Inflammatory macrophage (primary cell): Measurements from ENCODE around the gene E2F8.

Experiments
- DNase-seq, 2 donors: peaks; one replicate each; pipeline ENCODE4 v3.0.0-alpha.2; 2020 to 2022

The E2F8 gene

DNA sequence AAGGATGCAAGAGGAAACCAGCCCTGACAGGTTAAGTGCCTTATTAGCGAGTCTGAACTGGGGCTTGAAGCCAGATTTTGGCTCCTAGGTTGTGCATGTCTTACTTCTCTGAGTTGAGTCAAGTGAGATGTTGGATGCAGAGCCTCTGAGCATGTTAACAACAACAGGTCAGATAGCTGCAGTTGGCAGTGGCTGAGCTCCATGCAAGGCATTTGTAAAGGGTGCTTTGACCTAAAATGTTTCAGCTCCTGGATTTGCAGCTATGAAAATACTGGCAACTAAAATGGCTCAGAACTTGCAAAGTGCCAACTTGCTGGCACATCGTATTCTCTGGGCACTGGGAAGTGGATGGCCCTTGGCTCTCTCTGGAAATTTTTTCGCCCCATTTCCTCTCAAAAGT lies 22.5 kb downstream of the E2F8 start:
- no peak for DNase-seq

DNA sequence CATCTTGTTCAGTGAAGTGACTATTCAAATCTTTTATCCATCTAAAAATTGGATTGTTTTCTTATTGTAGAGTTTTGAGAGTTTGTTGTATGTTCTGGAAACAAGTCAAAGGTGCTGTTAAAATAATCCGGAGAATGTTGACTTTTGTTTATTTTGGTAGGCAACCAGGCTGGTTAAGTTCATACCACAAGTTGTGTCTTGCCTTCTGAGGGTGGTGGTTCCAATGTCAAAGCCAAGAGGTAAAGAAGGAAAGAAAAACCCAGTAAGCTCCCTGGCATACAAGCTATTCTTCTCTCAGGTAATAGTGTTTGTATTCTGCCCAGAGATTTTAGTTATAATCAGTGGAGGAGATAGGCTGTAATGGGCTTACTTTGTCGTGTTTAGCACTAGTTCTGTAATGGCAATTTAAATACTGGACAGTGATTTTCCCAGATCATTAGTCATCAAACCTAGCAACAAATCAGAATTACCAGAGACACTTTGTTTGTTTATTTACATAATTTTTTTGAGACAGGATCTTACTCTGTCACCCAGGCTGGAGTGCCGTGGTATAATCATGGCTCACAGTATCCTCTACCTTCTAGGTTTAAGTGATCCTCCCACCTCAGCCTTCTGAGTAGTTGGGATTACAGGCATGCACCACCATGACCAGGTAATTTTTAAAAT lies 23.9 kb downstream of the E2F8 start:
- DNase-seq, result no peak

DNA sequence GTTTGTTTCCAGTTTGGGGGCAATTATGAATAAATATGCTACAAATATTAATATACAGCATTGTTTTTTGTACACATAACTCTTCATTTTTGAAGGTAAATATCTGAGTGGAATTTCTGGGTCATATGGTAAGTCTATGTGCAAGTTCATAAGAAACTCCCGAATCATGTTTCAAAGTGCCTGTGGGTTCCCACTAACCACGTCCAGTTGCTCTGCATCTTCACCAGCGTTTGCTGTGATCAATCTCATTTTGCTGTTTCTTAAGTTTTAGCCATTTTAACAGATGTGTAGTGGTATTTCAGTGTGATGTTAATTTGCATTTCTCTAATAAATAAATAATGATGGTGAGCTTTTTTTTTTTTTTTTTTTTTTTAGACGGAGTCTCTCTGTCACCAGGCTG lies 24.7 kb downstream of the E2F8 start:
- no peak for DNase-seq

DNA sequence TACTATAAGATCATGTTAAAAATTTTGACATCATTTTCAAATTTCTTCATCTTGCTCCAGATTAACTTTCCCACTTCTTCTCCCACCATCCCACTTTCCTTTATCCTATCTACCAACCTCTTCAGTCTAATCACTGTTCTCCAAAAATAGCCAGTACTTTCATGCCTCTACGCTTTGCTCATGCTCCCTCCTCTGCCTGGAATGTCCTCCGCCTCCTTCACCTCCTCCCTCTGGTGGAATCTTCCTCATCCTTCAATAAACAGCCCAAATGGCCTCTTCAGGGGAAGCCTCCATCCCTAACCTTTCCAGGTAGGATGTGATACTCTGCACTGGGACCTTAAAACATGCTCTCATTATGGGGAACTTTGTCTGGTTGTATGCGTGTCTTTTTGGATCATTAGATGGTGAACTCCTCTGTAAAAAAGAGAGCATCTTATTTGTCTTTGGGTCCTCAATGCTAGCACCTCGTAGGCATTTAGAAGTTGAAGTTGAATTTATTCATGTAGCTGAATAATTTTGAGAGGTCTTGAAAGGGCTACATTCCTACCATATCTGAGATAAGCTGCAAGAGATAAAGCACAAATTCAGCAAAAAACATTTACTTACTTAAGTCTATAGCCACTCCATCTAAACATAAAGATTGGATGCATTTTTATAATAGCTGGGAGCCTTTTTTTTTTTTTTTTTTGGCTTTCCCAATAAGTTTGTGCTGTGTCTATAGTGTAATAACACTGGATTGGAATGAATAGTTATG lies 31.0 kb downstream of the E2F8 start:
- no peak for DNase-seq

DNA sequence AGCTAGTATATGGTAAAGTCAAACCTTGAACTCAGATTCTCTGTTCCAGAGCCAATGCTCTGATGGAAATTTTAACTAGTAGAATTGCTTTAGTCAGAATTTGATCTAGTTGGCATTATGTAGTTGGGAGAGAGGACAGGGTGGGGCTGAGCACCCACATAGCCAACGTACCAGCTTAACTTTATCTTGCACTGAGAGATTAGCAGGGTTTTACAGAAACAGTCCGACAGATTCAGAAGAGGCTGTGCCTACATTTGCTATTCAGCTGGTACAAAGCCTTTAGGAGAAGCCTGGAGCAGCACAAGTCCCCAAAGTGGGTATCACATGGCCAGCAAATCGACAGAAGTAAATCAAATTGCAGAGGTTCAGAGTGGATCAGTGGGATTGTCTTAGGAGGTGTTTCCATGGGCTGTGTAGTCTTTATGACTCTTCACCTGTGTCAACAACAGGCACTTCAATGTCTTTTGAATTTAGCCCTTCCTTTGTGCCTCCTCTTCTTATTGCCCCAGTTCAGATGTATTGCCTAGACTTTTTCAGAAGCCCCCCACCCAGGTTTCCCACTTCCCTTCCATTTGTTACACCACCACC lies 31.7 kb downstream of the E2F8 start:
- no peak for DNase-seq

DNA sequence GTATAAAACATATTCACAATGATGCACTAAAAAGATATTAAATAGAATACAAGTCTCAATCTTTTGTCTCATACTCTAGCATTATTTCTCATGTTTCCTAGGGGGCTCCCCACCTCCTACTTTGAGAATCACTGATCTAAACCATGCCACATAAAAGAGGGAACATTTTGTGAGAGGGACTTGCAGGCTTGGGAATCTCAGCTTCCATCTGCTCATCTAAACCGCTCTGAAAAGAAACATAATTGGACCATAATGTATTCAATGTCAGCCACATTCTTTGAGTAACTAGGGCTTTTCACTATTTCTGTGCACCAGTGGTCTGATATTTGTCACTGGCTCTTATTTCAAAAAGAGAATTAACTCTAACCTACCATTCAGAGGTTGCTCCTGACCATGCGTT lies 32.6 kb downstream of the E2F8 start:
- DNase-seq, result no peak

DNA sequence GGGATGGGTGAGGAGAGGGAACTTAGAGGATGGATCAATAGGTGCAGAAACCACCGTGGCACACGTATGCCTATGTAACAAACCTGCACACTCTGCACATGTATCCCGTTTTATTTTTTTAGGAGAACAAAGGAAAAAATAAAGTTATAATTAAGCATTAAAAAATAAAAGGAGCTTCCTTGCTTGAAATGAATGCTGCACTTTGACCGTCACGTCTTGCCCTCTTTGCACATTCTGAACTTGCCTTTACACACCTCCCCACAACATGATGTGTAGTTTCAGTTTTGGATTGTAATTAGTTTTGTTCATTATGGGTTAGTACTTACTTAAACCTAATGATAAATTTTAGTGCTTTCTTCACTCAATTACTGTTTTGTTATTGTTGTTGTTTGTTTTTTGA lies 35.9 kb downstream of the E2F8 start:
- DNase-seq, result no peak

DNA sequence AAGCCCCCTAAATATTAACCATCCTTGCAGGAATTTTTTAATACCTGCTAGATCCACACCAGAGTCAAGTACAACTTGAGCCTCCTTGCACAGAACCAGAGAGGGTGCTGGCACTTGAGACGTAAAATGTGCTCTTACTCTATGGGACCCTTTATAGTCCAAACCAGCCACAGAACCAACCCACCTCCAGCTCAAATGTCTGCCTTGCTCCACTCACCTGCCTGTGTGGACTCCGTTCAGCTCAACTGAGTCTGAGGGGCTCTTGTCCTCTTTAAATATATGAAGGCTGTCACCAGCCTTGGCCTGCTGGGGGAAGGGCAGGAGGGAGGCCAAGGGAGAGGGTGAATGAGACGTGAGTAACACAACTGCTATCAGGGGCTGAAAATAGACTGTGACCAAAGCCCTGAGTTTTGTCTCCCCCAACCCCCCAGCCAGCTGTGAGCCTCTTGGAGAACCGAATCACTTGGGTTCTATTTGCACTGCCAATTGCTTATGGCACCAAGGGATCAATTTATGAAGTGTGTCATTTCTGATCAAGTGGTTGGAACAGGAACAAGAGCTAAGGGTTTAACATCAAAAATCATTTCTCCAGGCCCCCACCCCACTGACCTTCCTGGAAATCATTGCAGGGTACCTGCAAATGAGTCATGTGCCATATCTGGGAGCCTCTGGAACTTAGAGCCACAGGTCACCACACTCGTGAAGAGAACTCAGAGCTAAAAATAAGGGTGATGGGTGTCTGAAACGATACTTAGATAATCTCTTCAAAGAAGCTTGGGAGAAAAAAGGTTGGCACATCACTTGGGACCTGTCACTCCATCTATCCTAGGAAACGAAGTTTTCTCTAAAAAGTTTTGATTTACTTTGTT lies 38.8 kb downstream of the E2F8 start, which contains the start of gene CSRP3:
Gene CSRP3, minus strand, starts transcription at position 247 of the 869 bp plus-strand sequence. CDS start 9,535 bp downstream, outside the sequence.
- no peak for DNase-seq

DNA sequence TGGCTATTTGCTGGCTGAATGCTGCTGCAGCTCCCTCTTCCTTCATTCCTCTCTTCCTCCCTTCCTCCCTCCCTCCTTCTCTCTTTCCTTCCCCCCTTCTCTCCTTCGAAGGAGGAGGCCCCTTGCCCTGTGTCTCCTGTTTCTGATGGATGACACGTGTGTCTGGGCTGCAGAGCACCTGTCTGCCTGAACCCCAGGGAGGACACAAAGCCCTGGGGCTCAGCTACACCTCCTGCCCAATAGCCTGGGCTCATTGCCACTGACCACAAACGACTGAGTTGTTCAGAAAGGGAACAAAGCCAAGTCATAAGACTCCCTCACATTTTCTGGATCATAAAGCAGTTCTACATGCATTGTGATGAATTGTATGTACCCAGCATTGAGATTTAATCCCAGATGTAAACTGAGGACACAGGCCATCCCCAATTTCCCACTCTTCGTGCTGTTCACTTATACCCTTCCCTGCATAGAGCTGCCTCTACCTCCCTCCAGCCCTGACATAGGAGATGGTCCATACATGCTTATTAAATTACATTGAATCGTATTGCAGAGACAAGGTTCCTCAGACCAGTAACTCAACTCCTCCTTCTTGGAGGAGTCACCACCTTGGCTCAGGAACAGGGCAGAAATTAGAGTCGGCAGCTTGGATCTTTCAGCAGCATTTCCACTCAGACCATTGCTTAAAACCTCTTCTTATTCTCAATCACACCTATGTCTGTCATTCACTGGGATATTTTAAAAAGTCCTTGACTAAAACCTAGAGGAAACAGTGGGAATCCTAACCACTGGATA lies 40.1 kb downstream of the E2F8 start:
- no peak for DNase-seq

DNA sequence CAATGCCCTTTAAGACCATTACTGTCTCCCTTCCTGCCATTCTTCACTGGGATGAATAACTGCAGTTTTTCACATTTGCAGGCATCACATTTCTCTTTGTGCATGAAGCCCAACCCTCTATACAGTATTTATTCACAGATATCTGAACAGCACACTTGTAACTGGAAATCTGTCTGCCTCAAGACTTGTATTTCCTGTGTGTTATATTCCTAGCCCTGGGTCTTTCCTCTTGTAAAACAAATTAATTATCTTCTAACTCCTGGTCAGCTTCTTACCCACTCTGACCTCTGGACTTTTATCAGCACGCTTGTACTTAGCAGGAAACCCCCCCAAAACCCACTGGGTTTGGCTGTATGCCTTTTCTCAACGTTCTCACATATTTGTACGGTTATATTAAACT lies 41.0 kb downstream of the E2F8 start:
- no peak for DNase-seq

DNA sequence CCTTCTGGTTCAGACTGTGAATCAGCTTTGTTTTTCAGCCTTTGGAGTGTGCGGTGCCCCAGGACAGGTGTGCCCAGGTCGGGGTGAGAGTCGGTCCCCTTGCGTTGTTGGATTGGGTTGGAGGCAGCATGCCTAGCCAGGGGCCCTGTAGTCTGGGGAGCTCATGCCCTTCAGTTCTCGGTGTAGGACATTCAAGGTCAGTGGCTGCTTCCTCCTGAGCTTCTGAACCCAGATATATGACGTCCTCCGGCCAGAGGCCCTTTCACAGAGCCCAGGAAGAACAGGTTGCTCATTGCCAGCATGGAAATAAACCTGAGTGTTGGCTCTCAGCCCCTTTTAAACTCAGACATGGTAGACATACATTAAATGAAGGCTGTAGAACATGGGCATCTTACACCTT lies 41.7 kb downstream of the E2F8 start:
- DNase-seq, result no peak

DNA sequence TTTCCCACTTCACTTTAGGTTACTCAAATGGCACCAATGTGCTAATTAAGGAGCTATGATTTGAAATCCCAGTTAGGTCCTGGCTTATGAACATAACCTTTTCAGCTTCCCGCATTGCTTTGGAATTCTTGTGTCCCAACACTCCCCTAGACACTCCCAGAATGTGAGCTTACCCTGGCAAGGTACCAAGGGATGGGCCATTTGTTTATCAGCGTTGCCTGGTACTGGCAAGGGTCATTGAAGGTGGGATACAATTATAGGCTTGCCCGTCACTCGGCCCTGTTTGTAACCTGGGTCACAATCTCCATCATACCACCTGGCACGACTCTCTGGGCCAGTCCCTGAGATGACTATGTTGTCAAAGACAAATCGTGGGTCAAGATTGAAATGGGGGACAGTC lies 44.3 kb downstream of the E2F8 start:
- no peak for DNase-seq

DNA sequence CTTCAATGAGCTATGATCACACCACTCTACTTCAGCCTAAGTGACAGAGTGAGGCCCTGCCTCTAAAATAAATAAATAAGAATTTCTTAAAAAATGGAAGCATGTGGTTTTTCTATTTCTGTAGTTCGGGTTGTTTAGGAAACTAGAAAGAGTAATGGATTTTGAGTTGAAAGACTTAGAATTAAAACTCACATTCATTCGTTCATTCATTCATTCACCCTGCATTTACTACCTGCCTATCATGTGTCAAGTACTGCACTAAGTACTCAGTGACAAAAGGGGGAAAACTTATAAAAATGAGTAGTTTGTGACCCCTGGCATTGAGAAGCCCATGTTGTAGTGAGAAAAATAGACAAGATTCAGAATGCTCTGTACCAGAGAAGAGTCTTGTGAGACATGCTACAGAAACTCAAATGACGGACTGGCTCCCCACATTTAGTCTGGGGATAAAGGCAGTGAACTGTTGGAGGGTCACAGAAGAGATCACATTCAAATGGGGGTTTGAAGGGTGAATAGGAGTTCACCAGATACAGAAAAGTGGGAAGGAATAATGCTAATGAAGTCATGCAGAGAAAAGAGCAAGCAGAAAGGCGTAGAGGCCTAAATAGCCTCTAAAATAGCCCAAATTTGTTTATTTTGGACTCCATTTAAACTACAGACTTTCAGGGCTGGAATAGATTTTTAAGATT lies 46.0 kb downstream of the E2F8 start:
- no peak for DNase-seq

DNA sequence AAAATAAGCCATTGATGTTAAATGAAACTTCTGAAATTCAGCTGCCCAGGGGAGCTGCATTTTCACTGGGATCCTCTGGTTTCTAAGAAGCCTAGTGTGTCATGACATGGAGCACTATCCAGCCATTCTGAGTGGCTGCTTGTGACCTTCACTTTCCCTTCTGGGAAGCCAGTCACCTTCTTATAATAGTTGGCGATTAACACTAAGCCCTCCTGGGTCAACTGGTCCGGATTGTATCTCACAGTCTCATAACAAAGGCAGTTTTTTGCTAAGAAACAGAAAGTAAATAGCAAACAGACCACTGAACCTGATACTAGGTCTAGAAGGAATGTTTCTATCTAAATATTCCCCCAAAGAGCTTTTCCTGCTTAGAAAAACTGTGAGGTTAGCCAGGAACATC lies 46.8 kb downstream of the E2F8 start:
- no peak for DNase-seq

DNA sequence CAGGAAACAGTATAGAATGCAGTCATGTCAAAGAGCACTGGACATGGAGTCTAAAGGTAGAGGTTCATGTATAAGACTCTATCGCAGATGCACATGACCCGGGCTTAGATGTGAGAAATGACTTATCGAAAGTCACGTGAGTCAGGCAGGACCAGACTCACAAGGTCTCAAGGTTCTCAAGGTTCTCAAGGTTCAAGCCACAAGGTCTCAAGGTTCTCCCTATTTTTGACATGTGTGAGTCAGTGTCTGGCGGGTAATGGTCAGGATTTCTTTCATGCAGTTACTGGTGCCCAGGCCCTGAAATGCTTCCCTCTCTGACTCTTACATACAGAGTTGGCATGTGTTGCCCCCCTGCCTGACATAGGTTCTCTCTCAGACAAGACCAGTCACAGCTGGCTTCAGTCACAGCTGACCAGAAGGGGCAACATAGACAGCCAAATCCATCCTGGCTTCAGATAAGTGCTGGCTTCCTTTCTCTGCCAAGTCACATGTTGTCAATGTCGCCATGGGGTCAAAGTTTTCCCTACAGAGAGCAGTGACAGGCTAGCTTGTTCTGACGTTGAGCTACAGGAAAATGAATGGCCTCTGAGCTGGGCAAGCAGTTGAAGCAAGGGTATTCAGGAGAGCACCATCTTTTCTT lies 49.1 kb downstream of the E2F8 start:
- no peak for DNase-seq

DNA sequence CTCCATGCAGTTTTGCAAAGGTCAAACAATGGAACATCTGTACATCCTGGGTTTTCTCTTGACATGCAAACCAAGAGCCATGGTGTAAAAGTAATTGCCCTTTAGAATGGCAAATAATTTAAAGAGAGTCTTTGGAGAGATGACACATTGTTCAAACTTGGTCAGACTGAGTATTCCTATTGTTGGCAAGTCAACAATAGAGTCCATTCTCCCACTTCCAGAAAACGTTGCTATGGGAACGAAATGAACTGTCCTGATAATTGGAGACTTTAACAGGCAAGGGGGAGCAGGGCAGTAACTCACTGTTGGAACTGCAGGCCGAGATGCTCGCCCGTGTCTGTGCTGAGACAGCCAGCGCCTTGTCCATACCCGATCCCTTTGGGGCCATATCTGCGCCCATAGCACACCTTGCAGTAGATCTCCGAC lies 52.9 kb downstream of the E2F8 start:
- no peak for DNase-seq

DNA sequence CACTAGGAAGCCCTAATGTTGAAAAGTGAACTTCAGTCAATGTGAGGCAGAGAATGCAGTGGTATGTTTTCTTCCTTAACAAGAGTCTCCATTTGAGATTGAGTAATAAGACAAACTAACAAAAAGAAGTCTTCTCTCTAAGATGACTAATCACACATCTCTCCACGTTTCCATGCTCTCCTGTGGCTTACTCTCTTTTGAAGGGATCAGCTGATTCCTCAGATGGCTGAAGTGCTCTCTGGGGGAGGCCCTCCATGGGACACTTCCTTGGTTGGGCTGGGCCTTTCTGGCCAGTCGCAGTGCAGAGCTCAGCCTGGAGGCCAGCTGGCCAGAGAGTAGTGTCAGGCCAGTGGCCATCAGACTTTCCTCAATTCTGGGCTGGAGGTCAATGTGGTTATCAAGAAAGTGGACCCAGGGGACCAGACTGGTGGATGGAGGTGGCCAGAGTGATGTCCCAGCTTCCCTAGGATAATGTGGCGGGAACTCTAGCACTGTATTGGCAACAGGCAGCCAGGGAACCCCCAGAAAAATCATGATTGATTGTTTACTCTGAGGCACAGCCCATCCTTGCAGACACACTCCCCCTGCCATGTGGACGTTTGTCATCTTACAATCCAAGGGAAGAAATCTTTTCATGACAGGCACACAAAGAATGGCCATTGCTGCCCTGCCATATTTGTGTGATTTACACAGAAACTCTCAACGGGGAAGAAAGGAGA lies 53.5 kb downstream of the E2F8 start:
- no peak for DNase-seq

DNA sequence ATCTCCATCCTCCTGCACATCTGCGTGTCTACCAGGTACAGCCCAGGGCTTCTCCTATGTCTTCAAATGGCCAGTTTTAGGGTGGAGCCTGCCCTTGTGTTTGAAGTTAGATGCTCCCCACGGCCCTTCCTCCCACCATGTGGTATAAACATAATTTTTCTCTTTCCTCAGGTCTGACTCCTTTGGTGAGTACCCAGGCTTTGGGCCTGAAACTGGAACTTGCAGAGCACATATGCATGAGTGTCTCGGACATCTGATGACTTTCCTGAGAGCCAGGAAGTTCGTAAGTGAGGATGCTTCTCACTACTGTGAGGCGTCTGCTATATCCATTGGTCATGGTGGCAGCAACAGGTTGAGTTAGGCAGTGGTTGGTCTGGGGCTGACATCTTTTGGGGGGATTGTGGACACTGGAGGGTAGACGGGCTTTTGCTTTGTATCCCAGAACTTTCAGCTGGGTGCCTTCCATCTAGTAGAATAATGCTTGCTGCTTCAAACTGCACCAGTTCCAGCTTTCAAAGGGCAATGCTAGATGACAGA lies 55.2 kb downstream of the E2F8 start:
- DNase-seq, result no peak

DNA sequence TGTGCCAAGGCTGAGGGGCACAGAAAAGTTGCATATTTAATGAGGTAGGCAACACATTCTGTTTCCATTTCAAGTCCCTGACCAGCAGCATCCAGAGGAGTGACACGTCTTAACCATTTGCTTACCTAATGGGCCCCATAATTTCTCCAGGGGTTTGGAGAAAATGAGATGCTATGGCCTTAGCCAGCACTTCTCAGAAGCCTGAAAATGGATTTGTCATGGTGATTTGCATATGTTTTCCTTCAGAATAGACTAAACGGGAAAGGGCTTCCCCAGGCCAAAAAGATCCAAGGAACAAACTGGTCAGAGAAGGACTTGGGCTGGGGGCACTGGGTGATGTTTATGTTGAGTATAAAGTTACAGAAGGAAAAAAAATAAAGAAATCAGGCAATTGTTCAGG lies 55.7 kb downstream of the E2F8 start:
- DNase-seq, result no peak

DNA sequence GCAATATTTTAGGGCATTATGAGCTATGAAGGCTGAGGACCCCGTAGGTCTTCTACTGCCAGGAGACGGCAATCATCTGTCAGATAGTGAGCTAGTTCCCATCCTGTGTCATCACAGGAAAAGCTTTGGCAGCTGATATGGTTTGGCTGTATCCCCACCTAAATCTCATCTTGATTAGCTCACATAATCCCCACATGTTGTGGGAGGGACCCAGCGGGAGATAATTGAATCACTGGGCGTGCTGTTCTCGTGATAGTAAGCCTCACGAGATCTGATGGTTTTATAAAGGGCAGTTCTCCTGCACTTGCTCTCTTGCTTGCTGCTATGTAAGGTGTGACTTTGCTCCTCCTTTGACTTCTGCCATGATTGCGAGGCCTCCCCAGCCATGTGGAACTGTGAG lies 57.1 kb downstream of the E2F8 start:
- no peak for DNase-seq
